Thymus (tissue), 14 donors: ENCODE results near the gene DISP3. TPM values are rescaled to one million over a fixed set of nuclear protein-coding genes. Genes with fewer than 3 reads are reported as not detected.

Experiments used
- DNase-seq, 9 donors: peaks; one replicate each; pipeline ENCODE4 v3.0.0-alpha.2; 2013; ENCODE audit warnings: low spot score in 9 of 9, low read depth in 6 of 9, missing footprints in 1 of 9
- H3K27ac ChIP-seq, 2 donors: one replicate each; pipeline ENCODE4 v1.5.1; 2013; ENCODE audit warnings: control low read depth in 1 of 2, low read depth in 1 of 2, low read length in 1 of 2, mild to moderate bottlenecking in 1 of 2, moderate library complexity in 1 of 2
- H3K27me3 ChIP-seq, 2 donors: one replicate each; pipeline ENCODE4 v1.5.1; 2013; ENCODE audit warnings: low read length in 1 of 2; ENCODE audit not compliant: control insufficient read depth in 2 of 2, insufficient read depth in 1 of 2
- H3K36me3 ChIP-seq, 2 donors: one replicate each; pipeline ENCODE4 v1.5.1; 2013; ENCODE audit warnings: low read length in 1 of 2, mild to moderate bottlenecking in 1 of 2, moderate library complexity in 1 of 2; ENCODE audit not compliant: control insufficient read depth in 2 of 2, insufficient read depth in 2 of 2
- H3K4me1 ChIP-seq, 2 donors: one replicate each; pipeline ENCODE4 v1.5.1; 2013; ENCODE audit warnings: low read length in 2 of 2; ENCODE audit not compliant: control insufficient read depth in 2 of 2, insufficient read depth in 2 of 2
- H3K4me3 ChIP-seq, 2 donors: one replicate each; pipeline ENCODE4 v1.5.1; 2013; ENCODE audit warnings: low read length in 2 of 2, control low read depth in 1 of 2, mild to moderate bottlenecking in 1 of 2
- H3K9me3 ChIP-seq, 2 donors: one replicate each; pipeline ENCODE4 v1.5.1; 2013; ENCODE audit warnings: low read length in 1 of 2, mild to moderate bottlenecking in 1 of 2; ENCODE audit not compliant: control insufficient read depth in 2 of 2, insufficient read depth in 1 of 2
- WGBS: extraction: QIAGEN DNeasy Blood & Tissue Kit; methylation state at CpG from one replicate; pipeline ENCODE4 v1.1.7; 2013; 5-methylcytosine and 5-hydroxymethylcytosine counted together
- long read RNA-seq, 10 donors: transcript quantifications; one replicate each; lab custom pipeline, GENCODE V29; 2026
- polyA plus RNA-seq: library from polyadenylated mRNA; stranded (reverse); fragments of 200-250 nt; gene quantifications from one replicate; pipeline ENCODE4 v1.2.3, GENCODE V29; 2013
- total RNA-seq: library from RNA; stranded (reverse); fragments of 120-200 nt; gene quantifications from one replicate; pipeline ENCODE4 v1.2.4, GENCODE V29; 2013
- donor health status: healthy.

The DISP3 gene
- total RNA-seq (0.28 TPM), polyA plus RNA-seq (0.82 TPM)
- long read RNA-seq, donor 1, result 0 reads
- long read RNA-seq, donor 2, result 0 reads
- long read RNA-seq, donor 3, result 0 reads
- long read RNA-seq, donor 4, result 0 reads
- long read RNA-seq, donor 5, partial matches to known transcripts, result 0 of 1 reads
- long read RNA-seq, donor 5, other reads (novel, unspliced or antisense), result 0 of 1 reads
- long read RNA-seq, donor 6, result 0 reads
- long read RNA-seq, donor 7, result 0 reads
- long read RNA-seq, donor 8, result 0 reads
- long read RNA-seq, donor 9, result 0 reads
- long read RNA-seq, donor 10, result 0 reads

- Histone ChIP-seq H3K9me3 (no peaks in the 10 kb centered on the region), H3K27ac (no peak within 1 kb of the TSS), H3K27me3 (peaks cover 31 to 67% of the 10 kb centered on the region in 2 donors), H3K4me1 (peaks cover 6 to 7% of the 10 kb centered on the region in 2 donors), H3K4me3 (peak within 1 kb of the TSS; percentile 38 to 48), H3K36me3 (no peaks in the 10 kb centered on the region)
- peak in 8 of 9 donors; percentile 39 to 85 (median 63) for DNase-seq
- 1% methylated on average over 96 of the region's 96 CpGs for WGBS
Measured at GRCh38 chr1:11478571-11479374, at the start of gene DISP3. TSS of gene DISP3 (plus strand) at chr1:11479155. CDS start at chr1:11500993, 21,838 bp downstream.

- Histone ChIP-seq H3K27me3 (no peaks in the 10 kb centered on the region), H3K4me3 (no peak overlapping the region), H3K9me3 (no peaks in the 10 kb centered on the region), H3K36me3 (no peaks in the 10 kb centered on the region), H3K4me1 (no peaks in the 10 kb centered on the region), H3K27ac (no peak overlapping the region)
- no peak for DNase-seq
- WGBS, result 92% methylated on average over 6 of the region's 6 CpGs
Measured at GRCh38 chr1:11429226-11429625, 49.7 kb upstream of the DISP3 start.

- Histone ChIP-seq H3K27ac (no peak overlapping the region), H3K27me3 (no peaks in the 10 kb centered on the region), H3K4me1 (no peaks in the 10 kb centered on the region), H3K9me3 (no peaks in the 10 kb centered on the region), H3K36me3 (no peaks in the 10 kb centered on the region), H3K4me3 (no peak overlapping the region)
- DNase-seq, result no peak
- WGBS, result 94% methylated on average over 10 of the region's 10 CpGs
Measured at GRCh38 chr1:11429935-11430334, 49.0 kb upstream of the DISP3 start.

- no peaks in the 10 kb centered on the region for H3K36me3 ChIP-seq
- no peaks in the 10 kb centered on the region for H3K4me1 ChIP-seq
- no peak overlapping the region for H3K27ac ChIP-seq
- WGBS, result 93% methylated on average over 16 of the region's 16 CpGs
- H3K27me3 ChIP-seq, result no peaks in the 10 kb centered on the region
- no peak overlapping the region for H3K4me3 ChIP-seq
- no peaks in the 10 kb centered on the region for H3K9me3 ChIP-seq
- no peak for DNase-seq
Measured at GRCh38 chr1:11431941-11432507, 46.9 kb upstream of the DISP3 start.

- no peak for DNase-seq
- Histone ChIP-seq H3K4me1 (no peaks in the 10 kb centered on the region), H3K27me3 (no peaks in the 10 kb centered on the region), H3K9me3 (no peaks in the 10 kb centered on the region), H3K4me3 (no peak overlapping the region), H3K36me3 (no peaks in the 10 kb centered on the region), H3K27ac (no peak overlapping the region)
- 94% methylated on average over 4 of the region's 4 CpGs for WGBS
Measured at GRCh38 chr1:11432526-11432925, 46.4 kb upstream of the DISP3 start.

GRCh38 chr1:11434501-11434900 is 44.5 kb upstream of the DISP3 start:
- Histone ChIP-seq H3K27ac (no peak overlapping the region), H3K27me3 (peaks cover 0 to 2% of the 10 kb centered on the region in 2 donors), H3K36me3 (no peaks in the 10 kb centered on the region), H3K4me1 (no peaks in the 10 kb centered on the region), H3K9me3 (no peaks in the 10 kb centered on the region), H3K4me3 (no peak overlapping the region)
- peak in 1 of 9 donors; percentile 16 for DNase-seq
- WGBS, result 82% methylated on average over 5 of the region's 5 CpGs

- no peaks in the 10 kb centered on the region for H3K36me3 ChIP-seq
- DNase-seq, result no peak
- H3K9me3 ChIP-seq, result no peaks in the 10 kb centered on the region
- no peak overlapping the region for H3K27ac ChIP-seq
- H3K4me3 ChIP-seq, result no peak overlapping the region
- no peaks in the 10 kb centered on the region for H3K4me1 ChIP-seq
- 95% methylated on average over 11 of the region's 11 CpGs for WGBS
- peaks cover 0 to 2% of the 10 kb centered on the region in 2 donors for H3K27me3 ChIP-seq
Measured at GRCh38 chr1:11434926-11435325, 44.0 kb upstream of the DISP3 start.

GRCh38 chr1:11438996-11439395 is 40.0 kb upstream of the DISP3 start:
- Histone ChIP-seq H3K36me3 (no peaks in the 10 kb centered on the region), H3K9me3 (no peaks in the 10 kb centered on the region), H3K4me1 (no peaks in the 10 kb centered on the region), H3K27ac (no peak overlapping the region), H3K27me3 (peaks cover 0 to 25% of the 10 kb centered on the region in 2 donors), H3K4me3 (no peak overlapping the region)
- no peak for DNase-seq
- WGBS, result 82% methylated on average over 7 of the region's 7 CpGs
